Activated CD8-positive, alpha-beta memory T cell treated with anti-CD3 and anti-CD28 coated beads for 4 hours (primary cell): ENCODE measurements around the gene ERH.
"Not testable (repeated sequence)": the region's sequence is repeated elsewhere in the genome, so short reads cannot be mapped to it uniquely, and the experiment has no call there.

Source experiments
- DNase-seq, 2 donors: peaks; one replicate each; pipeline ENCODE4 v3.0.0-alpha.2; 2020; ENCODE audit warnings: low read depth in 2 of 2

Gene ERH

GRCh38 chr14:69398053-69398817 lies at the start of gene ERH, which contains the start of gene SLC39A9:
Gene ERH, minus strand, starts transcription at chr14:69398299. Its CDS starts 66 bp downstream, at chr14:69398233.
Gene SLC39A9, plus strand, starts transcription at chr14:69398692. Its CDS starts 678 bp downstream, at chr14:69399370.
- DNase-seq = peak; percentile 85 to 91

GRCh38 chr14:69443296-69443805 lies 45.3 kb upstream of the ERH start:
- DNase-seq = no peak

GRCh38 chr14:69441948-69442347 lies 43.8 kb upstream of the ERH start:
- no peak for DNase-seq

GRCh38 chr14:69439521-69440270 lies 41.6 kb upstream of the ERH start:
- no peak for DNase-seq

GRCh38 chr14:69432364-69432763 lies 34.3 kb upstream of the ERH start:
- no peak for DNase-seq

GRCh38 chr14:69430306-69430939 lies 32.3 kb upstream of the ERH start:
- DNase-seq = no peak

GRCh38 chr14:69429643-69430042 lies 31.5 kb upstream of the ERH start:
- DNase-seq = no peak

- DNase-seq = no peak
Observed at GRCh38 chr14:69428289-69428998, 30.3 kb upstream of the ERH start.

- no peak for DNase-seq
Observed at GRCh38 chr14:69427596-69427995, 29.5 kb upstream of the ERH start.

- no peak for DNase-seq
Observed at GRCh38 chr14:69424149-69424923, 26.2 kb upstream of the ERH start.

- DNase-seq = no peak
Observed at GRCh38 chr14:69423279-69423678, 25.2 kb upstream of the ERH start.

- not testable (repeated sequence) for DNase-seq
Observed at GRCh38 chr14:69416087-69416486, 18.0 kb upstream of the ERH start.

- no peak for DNase-seq
Observed at GRCh38 chr14:69413483-69413882, 15.4 kb upstream of the ERH start.

GRCh38 chr14:69408331-69408960 lies 10.3 kb upstream of the ERH start:
- no peak for DNase-seq

GRCh38 chr14:69405762-69406161 lies 7.7 kb upstream of the ERH start:
- no peak for DNase-seq

- no peak for DNase-seq
Observed at GRCh38 chr14:69404883-69405282, 6.8 kb upstream of the ERH start.

GRCh38 chr14:69404478-69404877 lies 6.4 kb upstream of the ERH start:
- DNase-seq = no peak

- DNase-seq = no peak
Observed at GRCh38 chr14:69401841-69402240, 3.7 kb upstream of the ERH start.

- DNase-seq = no peak
Observed at GRCh38 chr14:69400154-69400553, 2.1 kb upstream of the ERH start.

- DNase-seq = no peak
Observed at GRCh38 chr14:69399750-69400149, 1.7 kb upstream of the ERH start.
